PC-9 (cell line): Measurements from ENCODE around the gene ARHGEF7.

Experiments used
- CTCF ChIP-seq: fragments of 200-600 bp; sonication (generic); conservative IDR thresholded peaks from 2 replicates; pipeline ENCODE4 v1.6.1; 2017; ENCODE audit warnings: mixed run types, antibody characterized with exemption, mild to moderate bottlenecking, moderate library complexity
- EZH2 ChIP-seq: fragments of 200-600 bp; sonication (generic); IDR thresholded peaks from 2 replicates; pipeline ENCODE4 v1.8.0; 2017; ENCODE audit warnings: antibody characterized with exemption, low read depth

GRCh38 chr13:111202745-111203144, 87.6 kb downstream of the ARHGEF7 start:
- TF ChIP-seq CTCF = no peak
- TF ChIP-seq EZH2 = no peak
